Midbrain (tissue), 1 donor: ENCODE measurements around the gene ZNF3.

Experiments
- DNase-seq: peaks from one replicate; lab custom pipeline; 2025; lab: John Stamatoyannopoulos, UW

Gene ZNF3

GRCh38 chr7:100109521-100110163 is 28.1 kb upstream of the ZNF3 start:
- no peak for DNase-seq

GRCh38 chr7:100107890-100108289 is 26.4 kb upstream of the ZNF3 start:
- no peak for DNase-seq

GRCh38 chr7:100107125-100107737 is 25.7 kb upstream of the ZNF3 start:
- no peak for DNase-seq

GRCh38 chr7:100106633-100107032 is 25.1 kb upstream of the ZNF3 start:
- no peak for DNase-seq

- DNase-seq: no peak
Observed at GRCh38 chr7:100105534-100105933, 24.0 kb upstream of the ZNF3 start.

- DNase-seq: no peak
Observed at GRCh38 chr7:100102950-100103840, 21.7 kb upstream of the ZNF3 start.

GRCh38 chr7:100101016-100101862 is 19.7 kb upstream of the ZNF3 start, which contains the start of the genes AP4M1 and MCM7:
TSS of gene AP4M1 (plus strand) at chr7:100101643. CDS start at chr7:100101715, 72 bp downstream.
TSS of gene MCM7 (minus strand) at chr7:100101397. CDS start at chr7:100101294, 103 bp downstream.
- peak; percentile 99 for DNase-seq

- DNase-seq: peak; percentile 92
Observed at GRCh38 chr7:100100420-100101015, 19.0 kb upstream of the ZNF3 start.

GRCh38 chr7:100099452-100099851 is 17.9 kb upstream of the ZNF3 start:
- no peak for DNase-seq

- DNase-seq: no peak
Observed at GRCh38 chr7:100098913-100099312, 17.4 kb upstream of the ZNF3 start.

GRCh38 chr7:100095704-100096103 is 14.2 kb upstream of the ZNF3 start:
- no peak for DNase-seq

- DNase-seq: no peak
Observed at GRCh38 chr7:100095289-100095688, 13.8 kb upstream of the ZNF3 start.

GRCh38 chr7:100093925-100094486 is 12.5 kb upstream of the ZNF3 start:
- no peak for DNase-seq

- DNase-seq: no peak
Observed at GRCh38 chr7:100093498-100093897, 12.0 kb upstream of the ZNF3 start.

- DNase-seq: no peak
Observed at GRCh38 chr7:100093054-100093453, 11.5 kb upstream of the ZNF3 start.

GRCh38 chr7:100091411-100092181 is 10.1 kb upstream of the ZNF3 start:
- DNase-seq: no peak

- DNase-seq: no peak
Observed at GRCh38 chr7:100090527-100091410, 9.2 kb upstream of the ZNF3 start.

GRCh38 chr7:100089458-100090196 is 8.1 kb upstream of the ZNF3 start:
- no peak for DNase-seq
